ENCODE results near the gene UROC1.
A peak's percentile ranks its signal among the peaks of the same experiment; 100 is the strongest.

UROC1 gene

GRCh38 chr3:126485176-126485897, 32.2 kb downstream of the UROC1 start:
- WGBS, result 83% methylated on average over 6 of the region's 8 CpGs
- DNase-seq, result no peak
- Histone ChIP-seq H3K23ac (ENCODE audit: low read length in 2 of 2) (no peak overlapping the region), H2BK12ac (ENCODE audit: low read length in 2 of 2) (no peak overlapping the region), H4K8ac (ENCODE audit: low read length) (no peak overlapping the region), H2BK120ac (ENCODE audit: low read depth, low read length) (no peak overlapping the region), H3K27ac (ENCODE audit: low read length, poor library complexity, severe bottlenecking) (no peak overlapping the region), H3K79me1 (replicated peaks; ENCODE audit: low read length, poor library complexity, severe bottlenecking) (no peaks in the 10 kb centered on the region), H3K14ac (ENCODE audit: low read length in 2 of 2) (no peak overlapping the region), H2BK5ac (ENCODE audit: low read depth, low read length, poor library complexity, severe bottlenecking) (no peak overlapping the region), H3K4me3 (ENCODE audit: insufficient read depth in 1 of 2, low read depth in 1 of 2, low read length in 2 of 2) (no peak overlapping the region), H3K9ac (ENCODE audit: low read length) (no peak overlapping the region), H3K4me2 (ENCODE audit: low read length, poor library complexity, severe bottlenecking) (no peak overlapping the region), H3K18ac (ENCODE audit: low read depth in 1 of 2, low read length in 2 of 2) (no peak overlapping the region), H3K27me3 (ENCODE audit: control insufficient read depth in 1 of 2, insufficient read depth in 1 of 2, low read length in 2 of 2) (peaks cover 15 to 49% of the 10 kb centered on the region in 2 experiments), H3K9me3 (ENCODE audit: control insufficient read depth, low read length) (no peaks in the 10 kb centered on the region), H4K91ac (ENCODE audit: low read length) (no peak overlapping the region), H3K4ac (ENCODE audit: low read depth in 1 of 2, low read length in 2 of 2) (no peak overlapping the region), H2AK5ac (ENCODE audit: low read length, severe bottlenecking) (no peak overlapping the region), H2AFZ (ENCODE audit: low read depth, low read length) (no peak overlapping the region), H3K36me3 (ENCODE audit: control insufficient read depth in 1 of 2, insufficient read depth in 2 of 2, low read depth in 1 of 2, low read length in 2 of 2) (no peaks in the 10 kb centered on the region), H2BK15ac (ENCODE audit: low read depth, poor library complexity, severe bottlenecking) (no peak overlapping the region), H3K4me1 (ENCODE audit: control insufficient read depth, insufficient read depth, low read depth, low read length) (peaks cover 5% of the 10 kb centered on the region)

DNA sequence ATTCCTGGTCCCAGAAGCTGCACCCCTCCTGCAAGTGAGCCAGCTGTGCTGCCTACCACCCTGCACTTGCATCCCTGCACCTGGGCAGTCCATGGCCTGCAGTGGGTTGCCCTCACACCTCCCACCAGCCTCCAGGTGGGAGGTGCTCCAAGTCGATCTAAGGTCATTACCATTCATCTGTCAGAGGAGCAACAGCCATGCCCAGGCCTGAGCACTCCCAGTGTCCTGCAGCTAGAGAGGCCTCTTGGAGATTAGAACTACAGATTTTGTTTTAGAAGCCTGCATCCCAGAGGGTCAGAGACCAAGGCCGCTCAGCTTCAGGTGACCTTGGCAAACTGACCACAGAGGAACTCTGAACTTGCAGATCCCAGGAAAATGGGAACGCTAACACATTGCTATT, 32.9 kb downstream of the UROC1 start:
- H3K79me1 ChIP-seq (replicated peaks; ENCODE audit: low read length, poor library complexity, severe bottlenecking), result no peaks in the 10 kb centered on the region
- no peak overlapping the region for H3K4ac ChIP-seq (ENCODE audit: low read depth in 1 of 2, low read length in 2 of 2)
- 93% methylated on average over 3 of the region's 3 CpGs for WGBS
- no peak overlapping the region for H2BK12ac ChIP-seq (ENCODE audit: low read length in 2 of 2)
- no peak overlapping the region for H3K4me2 ChIP-seq (ENCODE audit: low read length, poor library complexity, severe bottlenecking)
- H3K18ac ChIP-seq (ENCODE audit: low read depth in 1 of 2, low read length in 2 of 2), result no peak overlapping the region
- H2AFZ ChIP-seq (ENCODE audit: low read depth, low read length), result no peak overlapping the region
- no peak for DNase-seq
- H3K36me3 ChIP-seq (ENCODE audit: control insufficient read depth in 1 of 2, insufficient read depth in 2 of 2, low read depth in 1 of 2, low read length in 2 of 2), result no peaks in the 10 kb centered on the region
- no peak overlapping the region for H2BK15ac ChIP-seq (ENCODE audit: low read depth, poor library complexity, severe bottlenecking)
- no peak overlapping the region for H4K91ac ChIP-seq (ENCODE audit: low read length)
- no peak overlapping the region for H4K8ac ChIP-seq (ENCODE audit: low read length)
- H2AK5ac ChIP-seq (ENCODE audit: low read length, severe bottlenecking), result no peak overlapping the region
- H3K9me3 ChIP-seq (ENCODE audit: control insufficient read depth, low read length), result no peaks in the 10 kb centered on the region
- H3K27ac ChIP-seq (ENCODE audit: low read length, poor library complexity, severe bottlenecking), result no peak overlapping the region
- no peak overlapping the region for H3K14ac ChIP-seq (ENCODE audit: low read length in 2 of 2)
- no peak overlapping the region for H2BK120ac ChIP-seq (ENCODE audit: low read depth, low read length)
- H2BK5ac ChIP-seq (ENCODE audit: low read depth, low read length, poor library complexity, severe bottlenecking), result no peak overlapping the region
- H3K9ac ChIP-seq (ENCODE audit: low read length), result no peak overlapping the region
- H3K4me3 ChIP-seq (ENCODE audit: insufficient read depth in 1 of 2, low read depth in 1 of 2, low read length in 2 of 2), result no peak overlapping the region
- H3K23ac ChIP-seq (ENCODE audit: low read length in 2 of 2), result peak overlapping the region in 1 of 2 experiments; percentile 23
- peaks cover 5% of the 10 kb centered on the region for H3K4me1 ChIP-seq (ENCODE audit: control insufficient read depth, insufficient read depth, low read depth, low read length)
- peaks cover 15 to 42% of the 10 kb centered on the region in 2 experiments for H3K27me3 ChIP-seq (ENCODE audit: control insufficient read depth in 1 of 2, insufficient read depth in 1 of 2, low read length in 2 of 2)

- Histone ChIP-seq H3K9ac (ENCODE audit: low read length) (no peak overlapping the region), H2BK5ac (ENCODE audit: low read depth, low read length, poor library complexity, severe bottlenecking) (no peak overlapping the region), H2BK120ac (ENCODE audit: low read depth, low read length) (no peak overlapping the region), H3K18ac (ENCODE audit: low read depth in 1 of 2, low read length in 2 of 2) (no peak overlapping the region), H3K79me1 (replicated peaks; ENCODE audit: low read length, poor library complexity, severe bottlenecking) (no peaks in the 10 kb centered on the region), H3K4me2 (ENCODE audit: low read length, poor library complexity, severe bottlenecking) (no peak overlapping the region), H3K27me3 (ENCODE audit: control insufficient read depth in 1 of 2, insufficient read depth in 1 of 2, low read length in 2 of 2) (peaks cover 10 to 37% of the 10 kb centered on the region in 2 experiments), H3K14ac (ENCODE audit: low read length in 2 of 2) (no peak overlapping the region), H3K9me3 (ENCODE audit: control insufficient read depth, low read length) (no peaks in the 10 kb centered on the region), H3K4me1 (ENCODE audit: control insufficient read depth, insufficient read depth, low read depth, low read length) (peaks cover 5% of the 10 kb centered on the region), H2BK12ac (ENCODE audit: low read length in 2 of 2) (no peak overlapping the region), H2AK5ac (ENCODE audit: low read length, severe bottlenecking) (no peak overlapping the region), H4K8ac (ENCODE audit: low read length) (no peak overlapping the region), H3K36me3 (ENCODE audit: control insufficient read depth in 1 of 2, insufficient read depth in 2 of 2, low read depth in 1 of 2, low read length in 2 of 2) (no peaks in the 10 kb centered on the region), H4K91ac (ENCODE audit: low read length) (no peak overlapping the region), H3K4me3 (ENCODE audit: insufficient read depth in 1 of 2, low read depth in 1 of 2, low read length in 2 of 2) (no peak overlapping the region), H3K4ac (ENCODE audit: low read depth in 1 of 2, low read length in 2 of 2) (no peak overlapping the region), H3K27ac (ENCODE audit: low read length, poor library complexity, severe bottlenecking) (no peak overlapping the region), H2BK15ac (ENCODE audit: low read depth, poor library complexity, severe bottlenecking) (no peak overlapping the region), H3K23ac (ENCODE audit: low read length in 2 of 2) (no peak overlapping the region), H2AFZ (ENCODE audit: low read depth, low read length) (no peak overlapping the region)
- 75% methylated on average over 3 of the region's 3 CpGs for WGBS
- DNase-seq, result no peak
Measured at GRCh38 chr3:126484148-126484547, 33.4 kb downstream of the UROC1 start.

DNA sequence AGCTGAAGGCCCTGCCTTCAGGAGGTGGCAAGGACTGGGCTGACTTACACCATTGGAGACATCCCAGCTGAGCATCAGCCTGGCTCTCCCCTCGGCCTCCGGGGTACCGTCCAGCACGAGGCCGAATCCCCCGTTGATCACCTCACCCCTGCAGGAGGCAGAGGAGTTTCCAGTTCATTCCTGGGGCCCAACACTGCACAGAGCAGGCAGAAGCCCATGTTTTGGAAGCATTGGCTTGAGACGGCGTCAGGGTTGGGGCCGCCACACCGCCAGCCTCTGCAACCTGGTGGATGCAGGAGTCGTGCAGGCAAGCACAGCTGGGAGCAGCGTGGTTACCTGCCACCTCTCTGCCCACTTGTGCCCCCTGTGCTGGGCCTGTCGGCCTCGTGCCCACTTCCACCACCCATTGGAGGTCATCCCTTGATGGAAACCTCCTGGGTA, 34.2 kb downstream of the UROC1 start:
- H3K4me2 ChIP-seq (ENCODE audit: low read length, poor library complexity, severe bottlenecking), result no peak overlapping the region
- no peak overlapping the region for H3K23ac ChIP-seq (ENCODE audit: low read length in 2 of 2)
- H3K14ac ChIP-seq (ENCODE audit: low read length in 2 of 2), result peak overlapping the region in 1 of 2 experiments; percentile 31
- no peak overlapping the region for H3K4ac ChIP-seq (ENCODE audit: low read depth in 1 of 2, low read length in 2 of 2)
- no peak overlapping the region for H4K91ac ChIP-seq (ENCODE audit: low read length)
- no peak overlapping the region for H2BK120ac ChIP-seq (ENCODE audit: low read depth, low read length)
- no peak overlapping the region for H2AFZ ChIP-seq (ENCODE audit: low read depth, low read length)
- no peak overlapping the region for H2BK5ac ChIP-seq (ENCODE audit: low read depth, low read length, poor library complexity, severe bottlenecking)
- no peak overlapping the region for H3K9ac ChIP-seq (ENCODE audit: low read length)
- no peak overlapping the region for H2BK12ac ChIP-seq (ENCODE audit: low read length in 2 of 2)
- H3K9me3 ChIP-seq (ENCODE audit: control insufficient read depth, low read length), result no peaks in the 10 kb centered on the region
- no peak overlapping the region for H3K4me3 ChIP-seq (ENCODE audit: insufficient read depth in 1 of 2, low read depth in 1 of 2, low read length in 2 of 2)
- 82% methylated on average over 14 of the region's 14 CpGs for WGBS
- no peak for DNase-seq
- no peak overlapping the region for H2AK5ac ChIP-seq (ENCODE audit: low read length, severe bottlenecking)
- no peak overlapping the region for H4K8ac ChIP-seq (ENCODE audit: low read length)
- H3K27ac ChIP-seq (ENCODE audit: low read length, poor library complexity, severe bottlenecking), result no peak overlapping the region
- H3K36me3 ChIP-seq (ENCODE audit: control insufficient read depth in 1 of 2, insufficient read depth in 2 of 2, low read depth in 1 of 2, low read length in 2 of 2), result no peaks in the 10 kb centered on the region
- peaks cover 3 to 29% of the 10 kb centered on the region in 2 experiments for H3K27me3 ChIP-seq (ENCODE audit: control insufficient read depth in 1 of 2, insufficient read depth in 1 of 2, low read length in 2 of 2)
- H2BK15ac ChIP-seq (ENCODE audit: low read depth, poor library complexity, severe bottlenecking), result no peak overlapping the region
- H3K18ac ChIP-seq (ENCODE audit: low read depth in 1 of 2, low read length in 2 of 2), result no peak overlapping the region
- no peaks in the 10 kb centered on the region for H3K79me1 ChIP-seq (replicated peaks; ENCODE audit: low read length, poor library complexity, severe bottlenecking)
- peaks cover 5% of the 10 kb centered on the region for H3K4me1 ChIP-seq (ENCODE audit: control insufficient read depth, insufficient read depth, low read depth, low read length)
